Stimulated activated CD4-positive, alpha-beta T cell treated with anti-CD3 and anti-CD28 coated beads, Interleukin-1b, Interleukin-23, amount 100 ng/mL, for 24 hours (primary cell): Measurements from ENCODE around the gene SHC1.
A peak's percentile ranks its signal among the peaks of the same experiment; 100 is the strongest.

Source experiments
- DNase-seq, 4 experiments: peaks; one replicate each; pipeline ENCODE4 v3.0.0-alpha.2; 2020; ENCODE audit warnings: low read depth in 4 of 4, low spot score in 1 of 4

Gene SHC1, protein sequence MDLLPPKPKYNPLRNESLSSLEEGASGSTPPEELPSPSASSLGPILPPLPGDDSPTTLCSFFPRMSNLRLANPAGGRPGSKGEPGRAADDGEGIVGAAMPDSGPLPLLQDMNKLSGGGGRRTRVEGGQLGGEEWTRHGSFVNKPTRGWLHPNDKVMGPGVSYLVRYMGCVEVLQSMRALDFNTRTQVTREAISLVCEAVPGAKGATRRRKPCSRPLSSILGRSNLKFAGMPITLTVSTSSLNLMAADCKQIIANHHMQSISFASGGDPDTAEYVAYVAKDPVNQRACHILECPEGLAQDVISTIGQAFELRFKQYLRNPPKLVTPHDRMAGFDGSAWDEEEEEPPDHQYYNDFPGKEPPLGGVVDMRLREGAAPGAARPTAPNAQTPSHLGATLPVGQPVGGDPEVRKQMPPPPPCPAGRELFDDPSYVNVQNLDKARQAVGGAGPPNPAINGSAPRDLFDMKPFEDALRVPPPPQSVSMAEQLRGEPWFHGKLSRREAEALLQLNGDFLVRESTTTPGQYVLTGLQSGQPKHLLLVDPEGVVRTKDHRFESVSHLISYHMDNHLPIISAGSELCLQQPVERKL

DNA sequence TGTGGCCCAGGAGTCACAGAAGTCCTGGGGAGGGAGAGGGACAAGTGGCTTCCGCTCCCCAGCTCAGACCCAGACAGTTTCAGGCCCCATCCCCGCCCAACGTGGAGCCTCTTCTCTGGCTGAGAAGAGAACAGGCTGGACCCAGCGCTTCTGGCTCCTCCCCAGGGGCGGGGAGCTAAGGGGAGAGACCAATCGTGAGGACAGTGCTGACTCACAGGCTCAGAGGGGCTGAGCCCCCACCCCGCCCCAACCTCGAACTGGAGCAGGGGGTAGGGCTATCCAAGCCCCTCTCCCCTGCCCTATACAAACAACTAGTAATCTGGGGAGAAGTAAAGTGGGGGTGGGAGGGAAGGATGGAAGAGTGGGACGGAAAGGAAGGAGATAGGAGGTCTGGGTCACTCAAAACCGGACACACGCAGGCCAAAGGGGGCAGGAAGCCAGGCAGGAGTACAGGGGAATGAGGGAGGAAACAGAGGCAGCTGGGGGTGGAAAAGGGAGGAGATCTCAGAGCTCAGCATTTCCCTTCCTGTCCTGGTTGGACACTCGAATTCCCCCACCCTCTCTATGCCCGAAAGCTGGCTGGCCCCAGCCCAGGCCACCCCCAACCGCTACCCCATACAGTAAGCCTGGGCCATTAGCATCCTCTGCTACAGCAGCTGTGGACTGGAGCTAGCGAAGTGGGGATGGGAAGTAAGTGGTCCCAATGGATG lies at the start of gene SHC1:
SHC1 (minus strand) TSS at position 117 of the 710 bp plus-strand sequence. CDS start 221 bp downstream, outside the sequence.
- DNase-seq, result peak in 2 of 4 experiments; percentile 33 to 45

DNA sequence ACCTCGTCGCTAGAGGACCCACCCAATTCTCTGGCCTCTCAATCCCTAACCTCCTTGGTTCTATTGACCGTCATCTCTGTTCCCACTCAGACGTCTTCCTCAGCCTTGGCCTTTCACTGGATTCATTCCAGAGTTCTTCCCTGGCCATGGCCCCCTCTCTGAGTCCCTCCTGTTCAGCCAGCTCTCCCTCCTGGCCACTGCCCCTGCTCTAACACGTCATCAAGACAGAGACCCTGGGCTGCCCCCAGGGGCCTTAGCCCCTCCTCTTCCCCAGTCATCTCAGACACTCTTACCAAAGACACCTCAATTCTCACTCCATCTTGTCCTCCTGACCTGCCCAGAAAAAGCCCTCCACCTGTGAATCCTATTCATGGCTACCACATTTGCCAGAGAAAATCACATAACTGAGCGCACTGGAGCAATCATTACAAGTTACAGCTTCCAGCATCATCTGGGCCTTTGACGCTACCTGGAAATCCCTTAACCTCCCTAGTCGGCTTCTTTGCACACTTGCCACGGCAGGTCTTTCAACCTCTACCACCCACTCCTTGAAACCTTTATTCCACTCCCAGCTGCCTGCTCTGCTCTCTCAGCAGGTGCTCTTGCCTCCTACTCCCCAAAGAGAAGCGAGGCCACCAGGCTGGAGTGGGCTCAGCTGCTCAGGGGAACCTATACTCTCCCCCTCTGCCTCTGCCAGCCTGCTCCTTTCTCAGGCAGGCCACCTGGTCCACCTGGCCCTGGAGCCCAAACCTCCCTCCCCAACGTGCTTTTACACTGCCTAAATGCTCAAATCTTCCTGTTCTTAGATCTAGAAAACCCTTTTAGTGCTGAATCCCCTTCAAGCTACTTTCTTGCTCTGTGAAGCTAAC lies 49.1 kb upstream of the SHC1 start:
- no peak for DNase-seq

DNA sequence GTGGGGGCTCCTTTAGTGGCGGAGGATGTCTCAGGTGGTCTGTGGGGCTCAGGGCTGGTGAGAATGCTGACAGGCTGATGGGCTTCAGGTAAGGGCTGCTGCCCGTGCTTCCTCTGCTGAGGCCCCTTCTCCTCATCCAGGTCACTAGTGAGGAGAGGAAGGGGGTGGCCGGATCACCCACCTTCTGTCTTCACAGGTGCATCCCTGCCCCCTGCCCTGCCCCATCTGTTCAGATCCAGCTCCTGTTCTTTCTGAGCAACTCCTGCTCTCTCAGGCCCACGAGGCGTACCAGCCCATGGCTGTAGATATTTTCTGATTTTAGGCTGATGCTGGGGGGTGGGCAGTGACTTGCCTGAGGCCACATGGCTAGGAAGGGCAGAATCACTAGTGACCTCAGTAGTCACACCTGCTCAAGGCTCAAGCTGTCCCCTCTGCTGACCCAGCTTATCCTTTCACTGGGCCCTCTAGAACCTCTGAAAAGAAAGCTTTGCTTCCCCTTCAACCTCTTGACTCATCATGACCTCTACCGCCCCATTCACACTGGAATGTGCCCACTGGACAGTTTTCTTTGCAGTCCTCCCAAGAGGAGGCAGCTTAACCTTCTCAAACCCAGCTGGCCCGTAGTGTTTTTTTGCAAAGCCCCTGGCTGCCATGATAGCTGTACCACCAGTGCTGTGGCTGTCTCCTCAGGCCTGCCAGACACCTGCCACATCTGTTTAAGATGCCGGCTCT lies 48.2 kb upstream of the SHC1 start:
- no peak for DNase-seq

DNA sequence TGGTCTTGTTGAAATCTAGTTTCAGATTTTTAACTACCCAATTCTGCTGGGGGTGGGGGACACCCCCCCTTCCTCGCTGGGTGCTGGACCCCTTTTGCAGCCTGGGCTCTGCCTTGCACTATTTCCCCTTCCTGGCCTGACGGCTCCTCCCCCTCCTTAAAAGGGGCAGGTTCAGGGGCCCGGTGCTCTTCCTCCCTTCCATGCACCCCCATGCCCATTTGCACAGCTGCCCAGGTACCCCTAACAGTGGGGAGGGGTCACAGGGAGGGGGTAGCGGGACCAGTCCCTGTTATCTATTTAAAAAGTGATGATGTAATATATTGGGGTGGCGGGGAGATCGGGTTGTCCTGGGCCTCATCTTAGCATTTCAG lies 47.4 kb upstream of the SHC1 start:
- DNase-seq, result no peak

DNA sequence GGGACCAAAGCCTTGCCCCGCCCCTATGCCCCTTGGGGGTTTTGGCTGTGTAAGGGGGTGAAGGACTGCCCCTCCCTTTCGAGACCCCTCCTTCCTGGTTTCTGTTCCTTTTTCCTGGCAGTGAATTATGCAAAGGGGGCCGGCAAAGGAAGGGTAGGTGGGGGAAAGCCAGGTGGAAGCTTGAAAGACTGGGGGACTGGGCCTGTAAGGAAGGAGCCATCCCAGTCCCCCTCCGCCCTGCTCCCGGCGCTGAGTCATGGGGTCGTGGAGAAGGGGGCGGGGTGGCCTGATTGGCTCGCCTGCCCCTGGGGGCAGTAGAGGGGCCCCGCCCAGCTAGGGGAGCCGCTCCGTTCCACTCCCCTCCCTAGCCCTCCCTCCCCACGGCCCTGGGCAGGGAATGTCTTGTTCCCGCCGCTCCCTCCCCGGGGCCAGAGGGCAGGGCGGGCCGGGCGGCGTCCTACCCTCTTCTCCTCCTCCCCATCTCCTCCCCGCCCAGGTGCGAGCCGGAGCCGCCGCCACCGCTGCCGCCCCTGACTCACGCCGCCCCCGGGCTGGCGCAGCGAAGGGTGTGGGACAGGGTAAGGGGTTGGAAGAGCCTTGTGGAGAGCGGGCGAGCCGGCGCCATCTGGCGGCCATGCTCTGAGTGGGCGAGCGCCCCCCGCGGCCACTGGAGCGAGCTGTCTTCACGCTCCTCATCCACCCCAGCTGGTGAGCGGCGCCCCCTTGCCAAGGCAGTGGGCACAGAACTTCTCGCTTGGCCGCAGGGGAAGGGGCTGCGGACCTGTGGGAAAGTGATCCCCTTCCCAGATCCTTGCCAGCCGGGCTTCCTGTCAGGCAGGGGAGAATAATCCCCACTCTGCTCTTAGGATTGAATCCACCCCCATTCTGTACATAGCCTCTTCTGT lies 46.7 kb upstream of the SHC1 start:
- peak; percentile 67 to 93 (median 84) for DNase-seq

DNA sequence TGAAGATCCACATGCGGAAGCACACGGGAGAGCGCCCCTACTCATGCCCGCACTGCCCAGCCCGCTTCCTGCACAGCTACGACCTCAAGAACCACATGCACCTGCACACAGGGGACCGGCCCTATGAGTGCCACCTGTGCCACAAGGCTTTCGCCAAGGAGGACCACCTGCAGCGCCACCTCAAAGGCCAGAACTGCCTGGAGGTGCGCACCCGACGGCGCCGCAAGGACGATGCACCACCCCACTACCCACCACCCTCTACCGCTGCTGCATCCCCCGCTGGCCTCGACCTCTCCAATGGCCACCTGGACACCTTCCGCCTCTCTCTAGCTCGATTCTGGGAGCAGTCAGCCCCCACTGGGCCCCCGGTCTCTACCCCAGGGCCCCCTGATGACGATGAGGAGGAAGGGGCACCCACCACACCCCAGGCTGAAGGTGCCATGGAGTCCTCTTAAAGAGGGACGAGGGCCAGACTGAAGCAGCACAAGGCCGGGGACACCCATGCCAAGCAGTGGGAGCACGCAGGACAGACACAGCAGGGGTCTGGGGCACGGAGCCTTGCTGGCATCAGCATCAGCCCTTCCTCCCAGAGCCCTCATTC lies 45.8 kb upstream of the SHC1 start:
- DNase-seq, result no peak

DNA sequence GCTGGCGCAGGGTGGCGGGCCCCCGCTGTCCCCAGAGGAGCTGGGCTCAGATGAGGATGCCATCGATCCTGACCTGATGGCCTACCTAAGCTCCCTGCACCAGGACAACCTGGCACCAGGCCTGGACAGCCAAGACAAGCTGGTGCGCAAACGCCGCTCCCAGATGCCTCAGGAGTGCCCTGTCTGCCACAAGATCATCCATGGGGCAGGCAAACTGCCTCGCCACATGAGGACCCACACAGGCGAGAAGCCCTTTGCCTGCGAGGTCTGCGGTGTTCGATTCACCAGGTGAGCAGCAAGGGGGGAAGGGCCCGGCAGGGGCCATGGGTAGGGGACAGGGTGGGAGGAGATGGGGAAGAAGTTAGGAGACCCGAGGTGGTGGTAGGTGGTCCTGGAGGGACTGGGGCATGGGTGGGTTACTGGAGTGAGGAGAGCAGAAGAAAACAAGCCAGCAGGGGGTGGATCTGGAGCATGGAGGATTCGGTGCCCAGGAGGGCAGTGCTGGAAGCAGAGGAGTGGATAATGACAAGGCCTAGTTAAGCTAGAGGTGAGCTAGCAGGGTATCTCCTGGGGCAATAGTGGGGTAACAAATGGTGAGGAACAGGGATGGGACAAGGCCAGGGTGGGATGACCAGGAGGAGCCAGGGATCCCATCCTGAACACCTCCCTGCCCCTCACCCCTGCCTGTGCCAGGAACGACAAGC lies 45.1 kb upstream of the SHC1 start:
- DNase-seq, result no peak

DNA sequence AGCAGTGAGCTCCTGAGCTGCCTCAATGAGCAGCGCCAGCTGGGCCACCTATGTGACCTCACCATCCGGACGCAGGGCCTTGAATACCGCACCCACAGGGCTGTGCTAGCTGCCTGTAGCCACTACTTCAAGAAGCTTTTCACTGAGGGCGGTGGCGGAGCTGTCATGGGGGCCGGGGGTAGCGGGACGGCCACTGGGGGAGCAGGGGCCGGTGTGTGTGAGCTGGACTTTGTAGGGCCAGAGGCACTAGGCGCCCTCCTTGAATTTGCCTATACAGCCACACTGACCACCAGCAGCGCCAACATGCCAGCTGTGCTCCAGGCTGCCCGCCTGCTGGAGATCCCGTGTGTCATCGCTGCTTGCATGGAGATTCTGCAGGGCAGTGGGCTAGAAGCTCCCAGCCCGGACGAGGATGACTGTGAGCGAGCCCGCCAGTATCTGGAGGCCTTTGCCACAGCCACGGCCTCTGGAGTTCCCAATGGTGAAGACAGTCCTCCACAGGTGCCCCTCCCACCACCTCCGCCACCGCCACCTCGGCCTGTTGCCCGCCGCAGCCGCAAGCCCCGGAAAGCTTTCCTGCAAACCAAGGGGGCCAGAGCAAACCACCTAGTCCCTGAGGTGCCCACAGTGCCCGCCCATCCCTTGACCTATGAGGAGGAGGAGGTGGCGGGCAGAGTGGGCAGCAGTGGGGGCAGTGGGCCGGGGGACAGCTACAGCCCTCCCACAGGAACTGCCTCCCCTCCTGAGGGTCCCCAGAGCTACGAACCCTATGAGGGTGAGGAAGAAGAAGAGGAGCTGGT lies 44.4 kb upstream of the SHC1 start:
- no peak for DNase-seq

DNA sequence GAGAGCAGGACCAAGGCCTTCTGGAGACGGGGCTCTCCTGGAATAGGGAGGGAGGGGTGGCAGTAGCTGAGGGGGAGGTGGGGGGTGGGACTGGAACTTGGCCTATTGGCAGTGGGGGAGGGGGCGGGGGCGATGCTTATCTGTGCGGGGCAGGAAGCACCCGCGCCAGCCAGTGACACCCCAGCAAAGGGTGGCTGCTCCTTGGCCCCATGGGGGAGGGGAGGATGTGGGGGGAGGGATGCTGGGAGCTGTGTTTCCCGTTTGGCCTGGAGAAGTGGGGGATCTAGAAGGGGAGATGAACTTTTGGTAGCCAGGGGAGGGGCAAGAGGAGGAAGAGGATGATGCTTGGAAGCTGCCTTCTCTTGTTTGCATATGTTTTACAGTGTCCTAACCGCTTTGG lies 43.1 kb upstream of the SHC1 start:
- DNase-seq, result no peak

DNA sequence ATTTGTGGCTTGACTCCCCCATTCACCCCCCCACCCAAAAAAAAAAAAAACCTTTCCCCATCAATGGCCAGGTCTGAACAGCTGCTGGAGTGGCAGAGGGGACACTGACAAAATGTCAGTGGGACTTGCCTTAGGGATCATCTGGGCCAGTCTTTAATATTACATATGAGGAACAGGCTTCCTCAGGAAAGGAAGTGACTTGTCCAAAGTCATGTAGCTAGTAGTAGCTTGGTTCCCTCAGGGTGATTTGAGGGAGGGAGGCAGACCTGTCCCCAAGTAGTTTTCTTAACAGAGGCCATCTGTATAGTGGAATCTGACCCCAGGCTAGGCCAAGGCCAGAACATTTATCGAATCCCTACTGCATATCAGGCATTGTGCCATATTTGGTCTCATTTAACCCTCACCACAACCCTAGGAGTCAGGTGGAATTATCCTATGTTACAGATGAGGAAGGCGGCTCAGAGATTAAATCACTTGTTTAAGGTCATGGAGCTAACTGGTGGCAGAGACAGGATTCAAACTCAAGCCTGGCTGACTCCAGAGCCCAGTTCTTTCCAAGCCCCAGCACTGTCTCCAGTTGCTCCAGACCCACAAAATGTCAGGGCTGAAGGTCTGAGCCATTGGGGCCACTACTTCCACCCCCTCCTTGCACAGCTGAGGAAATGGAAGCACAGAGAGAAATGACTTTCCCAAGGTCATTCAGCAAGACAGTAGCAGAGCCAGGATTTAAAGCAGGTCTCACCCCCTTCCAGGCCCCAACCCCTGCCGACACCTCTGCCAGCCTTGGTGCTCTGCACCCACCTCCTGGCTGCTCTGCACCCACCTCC lies 42.4 kb upstream of the SHC1 start:
- no peak for DNase-seq

DNA sequence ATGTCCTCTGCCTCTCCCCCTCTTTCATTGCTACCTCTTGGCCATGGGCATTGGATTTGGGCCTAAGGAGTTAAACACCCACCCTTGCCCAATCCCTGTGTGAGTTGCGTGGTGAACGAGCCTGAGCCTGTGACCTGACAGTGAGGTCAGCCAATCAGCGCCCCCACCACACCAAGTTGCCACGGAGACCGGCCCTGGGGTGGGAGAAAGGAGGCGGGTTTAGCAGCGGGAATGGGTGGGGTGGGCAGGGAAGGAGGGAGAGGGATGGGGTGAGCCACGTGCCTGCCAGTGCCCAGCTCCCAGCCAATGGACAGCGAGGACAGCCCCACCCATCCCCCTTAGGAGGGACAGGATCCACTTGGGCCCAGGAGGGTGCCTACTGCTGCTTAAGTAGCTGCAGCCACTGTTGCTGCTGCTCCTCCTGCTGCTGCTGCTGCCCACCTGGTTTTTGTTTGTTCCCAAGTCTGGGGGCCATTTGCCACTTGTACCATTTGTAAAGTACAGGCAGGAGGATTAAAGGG lies 41.5 kb upstream of the SHC1 start:
- no peak for DNase-seq

DNA sequence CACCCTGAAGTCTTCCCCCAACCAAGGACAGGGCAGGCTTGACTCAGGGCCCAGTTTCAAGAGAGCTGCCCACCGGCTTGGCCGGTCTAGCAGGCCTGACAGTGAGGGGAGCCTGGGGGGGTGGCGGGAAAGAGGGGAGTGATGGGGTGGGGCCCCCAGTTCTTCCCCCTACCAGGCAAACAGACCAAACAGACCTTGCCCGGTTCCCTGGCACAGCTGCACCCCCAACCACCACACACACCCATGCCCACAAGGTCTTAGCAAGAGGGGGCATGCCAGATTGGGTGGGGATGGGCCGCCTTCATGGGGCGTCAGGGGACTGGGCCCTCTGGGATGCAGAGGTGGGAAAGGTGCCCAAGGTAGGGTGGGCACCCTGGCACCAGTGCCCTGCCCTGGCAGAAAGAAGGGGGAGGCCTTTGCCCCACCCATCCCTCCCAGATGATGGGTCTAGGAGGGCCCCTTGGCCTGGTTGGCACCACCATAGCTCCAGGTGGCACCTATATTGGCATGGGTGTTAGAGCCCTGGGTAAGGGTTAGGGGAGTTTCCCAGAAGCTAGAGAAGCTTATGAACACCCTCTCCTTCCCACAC lies 41.0 kb upstream of the SHC1 start:
- no peak for DNase-seq

DNA sequence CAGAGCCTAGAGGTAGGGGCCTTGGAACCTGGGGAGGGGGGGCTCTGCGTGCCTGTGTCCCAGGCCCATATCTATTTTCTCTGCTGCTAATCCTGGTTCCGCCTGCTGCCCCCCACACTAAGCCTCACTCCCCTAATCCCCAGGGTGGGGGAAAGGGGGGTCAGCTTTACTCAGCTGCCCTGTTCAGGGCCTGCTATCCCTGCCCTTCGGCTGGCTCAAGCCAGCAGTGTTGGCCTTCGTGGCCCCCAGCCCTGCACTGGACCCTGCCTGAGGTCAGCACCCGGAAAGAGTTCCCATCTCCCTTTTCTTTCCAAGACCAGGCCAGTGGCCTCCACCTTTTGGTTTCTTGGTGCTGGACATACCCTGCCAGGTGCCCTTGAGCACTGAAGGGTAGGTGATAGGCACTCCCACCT lies 40.5 kb upstream of the SHC1 start:
- no peak for DNase-seq

DNA sequence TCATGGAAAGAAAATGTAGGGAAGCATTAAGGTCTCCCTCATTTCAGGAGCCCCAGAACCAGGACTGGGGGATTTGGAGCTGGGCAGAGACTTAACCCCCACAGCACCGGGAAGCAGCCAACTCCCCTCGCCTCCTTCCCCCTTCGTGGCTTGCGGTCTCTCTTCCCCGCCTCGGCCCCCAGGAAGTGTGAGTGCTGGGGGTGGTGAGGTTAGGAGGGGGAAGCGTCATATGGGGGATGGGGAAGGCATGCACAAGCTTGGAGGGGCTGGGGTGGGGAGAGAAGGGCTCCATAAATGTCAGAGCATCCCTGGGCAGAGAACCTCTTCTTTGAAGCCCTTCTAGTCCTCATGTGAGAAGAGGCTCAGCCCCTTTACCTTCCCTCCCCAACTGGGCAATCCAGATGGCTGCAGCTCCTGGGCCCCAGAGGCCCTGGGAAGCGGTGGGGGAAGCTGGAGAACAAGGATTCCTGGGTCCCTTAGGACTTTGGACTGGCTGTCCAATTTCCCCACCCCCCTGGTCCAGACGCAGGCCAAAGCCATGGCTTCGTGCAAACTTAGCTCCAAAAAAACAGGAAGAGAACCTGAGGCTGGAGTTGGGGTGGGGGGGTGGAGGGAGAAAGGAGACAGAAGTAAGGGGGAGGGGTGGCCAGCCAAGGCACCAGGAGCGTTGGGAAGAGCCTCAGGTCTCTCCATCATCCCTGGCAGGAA lies 39.8 kb upstream of the SHC1 start:
- DNase-seq, result no peak

DNA sequence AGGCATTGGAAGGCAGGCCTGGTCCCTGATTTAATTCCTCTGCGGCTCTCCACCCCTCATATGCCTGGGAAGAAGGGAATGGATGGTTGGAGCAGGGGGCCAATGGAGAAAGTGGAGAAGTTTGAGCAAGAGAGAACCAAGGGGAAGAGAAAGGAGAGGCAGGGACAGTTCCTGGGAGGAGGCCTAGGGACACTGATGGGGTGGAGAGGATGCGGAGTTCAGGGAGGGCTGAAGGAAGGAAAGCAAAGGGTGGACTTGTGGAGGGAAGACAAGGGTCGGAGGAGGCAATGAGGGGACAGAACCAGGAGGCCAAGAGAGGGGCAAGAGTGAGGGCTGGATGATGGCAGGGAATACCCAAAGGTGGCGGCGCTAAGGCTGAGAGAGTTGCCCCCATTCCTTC lies 39.2 kb upstream of the SHC1 start:
- DNase-seq, result no peak
